HL-60 (cell line): ENCODE results near the gene SLC25A48.

Experiments used
- DNase-seq, 2 experiments: peaks; one replicate each; pipeline ENCODE4 v3.0.0-alpha.2; 2010 to 2020; ENCODE audit warnings: low read depth in 1 of 2, low spot score in 1 of 2
- H3K27ac ChIP-seq: fragments of 250-450 bp; sonication (Bioruptor Pico); replicated peaks from 2 replicates; pipeline ENCODE4 v1.5.1; 2020; ENCODE audit warnings: mild to moderate bottlenecking, moderate library complexity
- H3K27me3 ChIP-seq: fragments of 250-450 bp; sonication (Bioruptor Pico); 2 replicates; pipeline ENCODE4 v1.5.1; 2021; ENCODE audit warnings: mild to moderate bottlenecking, moderate library complexity; ENCODE audit not compliant: insufficient read depth, poor library complexity, severe bottlenecking
- H3K4me3 ChIP-seq: replicated peaks from 2 replicates; pipeline ENCODE4 v1.5.1; 2011; ENCODE audit warnings: mild to moderate bottlenecking, control low read depth, low read length; ENCODE audit not compliant: insufficient read depth
- CTCF ChIP-seq: IDR thresholded peaks from one replicate; pipeline ENCODE4 v1.5.1; 2011; ENCODE audit warnings: low read length, control low read depth, inconsistent platforms; ENCODE audit not compliant: insufficient read depth
- GABPA ChIP-seq: IDR thresholded peaks from 2 replicates; pipeline ENCODE4 v1.6.1; 2012; ENCODE audit warnings: low read depth
- POLR2AphosphoS5 ChIP-seq: IDR thresholded peaks from 2 replicates; pipeline ENCODE4 v1.6.1; 2012; ENCODE audit warnings: low read depth
- REST ChIP-seq: IDR thresholded peaks from 2 replicates; pipeline ENCODE4 v1.6.1; 2012; ENCODE audit warnings: low read depth; ENCODE audit not compliant: insufficient replicate concordance
- SPI1 ChIP-seq: IDR thresholded peaks from 2 replicates; pipeline ENCODE4 v1.6.1; 2012; ENCODE audit warnings: low read depth, mild to moderate bottlenecking, borderline replicate concordance

The SLC25A48 gene

GRCh38 chr5:135875567-135875966 lies 41.1 kb downstream of the SLC25A48 start:
- no peak overlapping the region for H3K27ac ChIP-seq
- no peak for DNase-seq
- H3K4me3 ChIP-seq: no peak overlapping the region
- no peaks in the 10 kb centered on the region for H3K27me3 ChIP-seq
- TF ChIP-seq SPI1: no peak
- TF ChIP-seq POLR2AphosphoS5: no peak
- no peak for TF ChIP-seq GABPA
- TF ChIP-seq REST: no peak
- TF ChIP-seq CTCF: no peak

- DNase-seq: no peak
- no peaks in the 10 kb centered on the region for H3K27me3 ChIP-seq
- TF ChIP-seq CTCF (no peak), SPI1 (no peak), REST (no peak), POLR2AphosphoS5 (no peak), GABPA (no peak)
- no peak overlapping the region for H3K4me3 ChIP-seq
- H3K27ac ChIP-seq: no peak overlapping the region
Observed at GRCh38 chr5:135876146-135876545, 41.7 kb downstream of the SLC25A48 start.

- TF ChIP-seq REST: no peak
- TF ChIP-seq CTCF: no peak
- no peak for TF ChIP-seq GABPA
- TF ChIP-seq SPI1: no peak
- no peak for TF ChIP-seq POLR2AphosphoS5
- H3K27ac ChIP-seq: no peak overlapping the region
- H3K4me3 ChIP-seq: no peak overlapping the region
- no peaks in the 10 kb centered on the region for H3K27me3 ChIP-seq
- DNase-seq: no peak
Observed at GRCh38 chr5:135877570-135878155, 43.2 kb downstream of the SLC25A48 start.
